ENCODE results near the gene CEACAM20.

The CEACAM20 gene

DNA sequence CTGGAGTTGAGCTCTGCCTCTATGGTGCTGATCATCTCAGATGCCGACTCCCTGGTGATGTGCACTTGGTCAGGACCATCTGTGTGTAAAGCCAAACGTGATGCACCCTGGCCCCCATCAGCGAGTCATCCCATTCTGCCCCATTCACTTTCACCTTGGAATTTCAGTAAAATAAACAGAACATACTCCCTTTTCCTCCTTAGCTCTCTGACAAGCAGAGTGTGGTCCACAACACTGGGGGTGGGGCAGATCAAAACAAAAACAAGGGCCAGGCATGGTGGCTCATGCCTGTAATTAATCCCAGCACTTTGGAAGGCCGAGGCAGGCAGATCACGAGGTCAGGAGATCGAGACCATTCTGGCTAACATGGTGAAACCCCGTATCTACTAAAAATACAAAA, 12.3 kb downstream of the CEACAM20 start:
- H3K4me2 ChIP-seq (ENCODE audit: low read depth, low read length, poor library complexity, severe bottlenecking) = no peak overlapping the region
- no peaks in the 10 kb centered on the region for H3K9me2 ChIP-seq (replicated peaks; ENCODE audit: low read depth, low read length)
- no peak overlapping the region for H3K4me3 ChIP-seq (ENCODE audit: low read length, poor library complexity, severe bottlenecking)
- TF ChIP-seq, protein P1, sequence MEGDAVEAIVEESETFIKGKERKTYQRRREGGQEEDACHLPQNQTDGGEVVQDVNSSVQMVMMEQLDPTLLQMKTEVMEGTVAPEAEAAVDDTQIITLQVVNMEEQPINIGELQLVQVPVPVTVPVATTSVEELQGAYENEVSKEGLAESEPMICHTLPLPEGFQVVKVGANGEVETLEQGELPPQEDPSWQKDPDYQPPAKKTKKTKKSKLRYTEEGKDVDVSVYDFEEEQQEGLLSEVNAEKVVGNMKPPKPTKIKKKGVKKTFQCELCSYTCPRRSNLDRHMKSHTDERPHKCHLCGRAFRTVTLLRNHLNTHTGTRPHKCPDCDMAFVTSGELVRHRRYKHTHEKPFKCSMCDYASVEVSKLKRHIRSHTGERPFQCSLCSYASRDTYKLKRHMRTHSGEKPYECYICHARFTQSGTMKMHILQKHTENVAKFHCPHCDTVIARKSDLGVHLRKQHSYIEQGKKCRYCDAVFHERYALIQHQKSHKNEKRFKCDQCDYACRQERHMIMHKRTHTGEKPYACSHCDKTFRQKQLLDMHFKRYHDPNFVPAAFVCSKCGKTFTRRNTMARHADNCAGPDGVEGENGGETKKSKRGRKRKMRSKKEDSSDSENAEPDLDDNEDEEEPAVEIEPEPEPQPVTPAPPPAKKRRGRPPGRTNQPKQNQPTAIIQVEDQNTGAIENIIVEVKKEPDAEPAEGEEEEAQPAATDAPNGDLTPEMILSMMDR (conservative IDR thresholded peaks at IDR 0.05; ENCODE audit: low read length) = no peak
- no peak for TF ChIP-seq EZH2phosphoT487 (IDR thresholded peaks at IDR 0.05; ENCODE audit: borderline replicate concordance)
- H4K20me1 ChIP-seq (ENCODE audit: insufficient read depth, low read length, poor library complexity, severe bottlenecking) = no peaks in the 10 kb centered on the region
- no peaks in the 10 kb centered on the region for H3K79me2 ChIP-seq (ENCODE audit: insufficient read depth, low read length)
- H3K36me3 ChIP-seq (ENCODE audit: insufficient read depth, low read length) = no peaks in the 10 kb centered on the region
- no peak overlapping the region for H3K9ac ChIP-seq (ENCODE audit: low read depth, low read length, poor library complexity, severe bottlenecking)
- no peaks in the 10 kb centered on the region for H3K27me3 ChIP-seq (ENCODE audit: insufficient read depth, low read length, poor library complexity, severe bottlenecking)
- peaks cover 23% of the 10 kb centered on the region; the same call in 1 of the 2 replicates for H3K9me3 ChIP-seq (ENCODE audit: insufficient read depth, low read depth, low read length)
- no peaks in the 10 kb centered on the region for H3F3A ChIP-seq (ENCODE audit: low read depth)
- H3K4me1 ChIP-seq (ENCODE audit: insufficient read depth, low read length, poor library complexity, severe bottlenecking) = no peaks in the 10 kb centered on the region
- no peak overlapping the region for H2AFZ ChIP-seq (ENCODE audit: low read length)

DNA sequence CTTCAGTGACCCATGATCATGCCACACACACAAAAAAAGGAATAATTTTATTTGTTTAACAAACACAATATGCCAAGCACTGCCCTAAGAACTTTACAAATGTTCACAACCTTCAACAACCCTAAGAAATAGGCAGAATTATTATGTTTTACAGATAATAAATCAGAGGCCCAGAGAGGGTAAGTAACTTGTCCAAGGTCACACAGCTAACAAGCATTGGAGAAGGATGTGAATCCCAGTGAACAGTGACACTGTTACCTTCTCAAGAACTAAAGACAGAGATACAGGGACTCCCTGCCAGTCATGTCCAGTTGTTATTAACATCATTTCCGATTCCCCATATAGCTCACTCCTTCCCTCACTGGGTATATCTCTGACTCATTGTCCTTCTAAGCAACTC, 13.6 kb downstream of the CEACAM20 start:
- Histone ChIP-seq H3K4me3 (ENCODE audit: low read length, poor library complexity, severe bottlenecking) (no peak overlapping the region), H3K36me3 (ENCODE audit: insufficient read depth, low read length) (no peaks in the 10 kb centered on the region), H3K79me2 (ENCODE audit: insufficient read depth, low read length) (no peaks in the 10 kb centered on the region), H3F3A (ENCODE audit: low read depth) (no peaks in the 10 kb centered on the region), H2AFZ (ENCODE audit: low read length) (no peak overlapping the region), H4K20me1 (ENCODE audit: insufficient read depth, low read length, poor library complexity, severe bottlenecking) (no peaks in the 10 kb centered on the region), H3K4me1 (ENCODE audit: insufficient read depth, low read length, poor library complexity, severe bottlenecking) (no peaks in the 10 kb centered on the region), H3K9me2 (replicated peaks; ENCODE audit: low read depth, low read length) (no peaks in the 10 kb centered on the region), H3K9ac (ENCODE audit: low read depth, low read length, poor library complexity, severe bottlenecking) (no peak overlapping the region), H3K4me2 (ENCODE audit: low read depth, low read length, poor library complexity, severe bottlenecking) (no peak overlapping the region), H3K27me3 (ENCODE audit: insufficient read depth, low read length, poor library complexity, severe bottlenecking) (no peaks in the 10 kb centered on the region), H3K9me3 (ENCODE audit: insufficient read depth, low read depth, low read length) (peaks cover 15% of the 10 kb centered on the region; the same call in 1 of the 2 replicates)
- no peak for TF ChIP-seq EZH2phosphoT487 (IDR thresholded peaks at IDR 0.05; ENCODE audit: borderline replicate concordance)
- TF ChIP-seq, protein P1 (conservative IDR thresholded peaks at IDR 0.05; ENCODE audit: low read length) = no peak

DNA sequence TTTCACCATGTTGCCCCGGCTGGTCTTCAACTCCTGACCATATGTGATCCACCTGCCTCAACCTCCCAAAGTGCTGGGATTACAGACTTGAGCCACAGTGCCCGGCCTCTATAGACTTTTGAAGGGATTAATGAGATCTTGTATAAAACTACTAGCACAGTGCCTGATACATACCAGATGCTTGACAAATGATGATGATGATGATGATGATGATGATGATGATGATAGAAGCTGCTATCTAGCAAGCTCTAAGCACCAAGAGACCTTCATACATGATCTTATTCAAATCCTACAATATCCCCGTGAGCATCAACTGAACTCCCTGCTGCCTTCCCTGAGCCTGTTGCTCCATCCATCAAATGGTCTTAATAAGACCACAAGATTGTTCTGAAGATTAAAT, 14.4 kb downstream of the CEACAM20 start:
- H3K27me3 ChIP-seq (ENCODE audit: insufficient read depth, low read length, poor library complexity, severe bottlenecking) = no peaks in the 10 kb centered on the region
- H3F3A ChIP-seq (ENCODE audit: low read depth) = no peaks in the 10 kb centered on the region
- H3K9ac ChIP-seq (ENCODE audit: low read depth, low read length, poor library complexity, severe bottlenecking) = no peak overlapping the region
- TF ChIP-seq, protein P1 (conservative IDR thresholded peaks at IDR 0.05; ENCODE audit: low read length) = no peak
- H3K79me2 ChIP-seq (ENCODE audit: insufficient read depth, low read length) = no peaks in the 10 kb centered on the region
- no peak overlapping the region for H2AFZ ChIP-seq (ENCODE audit: low read length)
- H3K9me3 ChIP-seq (ENCODE audit: insufficient read depth, low read depth, low read length) = peaks cover 15% of the 10 kb centered on the region; the same call in 1 of the 2 replicates
- H3K36me3 ChIP-seq (ENCODE audit: insufficient read depth, low read length) = no peaks in the 10 kb centered on the region
- H3K9me2 ChIP-seq (replicated peaks; ENCODE audit: low read depth, low read length) = no peaks in the 10 kb centered on the region
- H3K4me2 ChIP-seq (ENCODE audit: low read depth, low read length, poor library complexity, severe bottlenecking) = no peak overlapping the region
- no peak overlapping the region for H3K4me3 ChIP-seq (ENCODE audit: low read length, poor library complexity, severe bottlenecking)
- H3K4me1 ChIP-seq (ENCODE audit: insufficient read depth, low read length, poor library complexity, severe bottlenecking) = no peaks in the 10 kb centered on the region
- H4K20me1 ChIP-seq (ENCODE audit: insufficient read depth, low read length, poor library complexity, severe bottlenecking) = no peaks in the 10 kb centered on the region
